Activated CD4-positive, alpha-beta memory T cell treated with anti-CD3 and anti-CD28 coated beads, Interleukin-2, amount 10 ng/mL, durations not matched to agents 7 days and 5 days (primary cell): Measurements from ENCODE around the gene DEDD2. TPM values are rescaled to one million over a fixed set of nuclear protein-coding genes. Genes with fewer than 3 reads are reported as not detected.
"Not testable (repeated sequence)": the region's sequence is repeated elsewhere in the genome, so short reads cannot be mapped to it uniquely, and the experiment has no call there.

Source experiments
- CTCF ChIA-PET: fragments of 350-600 bp; sonication (Branson Sonifier 250); formaldehyde crosslinking; loops from one replicate; lab custom pipeline; 2021; ENCODE audit warnings: antibody characterized with exemption, inconsistent platforms; lab: Charles Lee
- POLR2A ChIA-PET: fragments of 350-600 bp; sonication (Branson Sonifier 250); formaldehyde crosslinking; loops from one replicate; lab custom pipeline; 2021; ENCODE audit warnings: antibody characterized with exemption; lab: Charles Lee
- DNase-seq: peaks from one replicate; pipeline ENCODE4 v3.0.0-alpha.2; 2020
- H3K27ac Mint-ChIP-seq: one replicate; pipeline ENCODE4 v1.8.0; 2021; ENCODE audit warnings: mild to moderate bottlenecking, mixed read lengths
- H3K27me3 Mint-ChIP-seq: one replicate; pipeline ENCODE4 v1.8.0; 2021; ENCODE audit warnings: mixed read lengths
- H3K36me3 Mint-ChIP-seq: one replicate; pipeline ENCODE4 v1.8.0; 2021; ENCODE audit warnings: low read depth, mixed read lengths
- H3K4me1 Mint-ChIP-seq: one replicate; pipeline ENCODE4 v1.8.0; 2021; ENCODE audit warnings: mixed read lengths
- H3K4me3 Mint-ChIP-seq: one replicate; pipeline ENCODE4 v1.8.0; 2021; ENCODE audit warnings: mild to moderate bottlenecking, mixed read lengths
- H3K9me3 Mint-ChIP-seq: one replicate; pipeline ENCODE4 v1.8.0; 2021; ENCODE audit warnings: mixed read lengths
- total RNA-seq, 2 experiments: library from RNA; stranded (reverse); gene quantifications; one replicate each; pipeline ENCODE4 v1.2.3, GENCODE V29; 2021

The DEDD2 gene, protein sequence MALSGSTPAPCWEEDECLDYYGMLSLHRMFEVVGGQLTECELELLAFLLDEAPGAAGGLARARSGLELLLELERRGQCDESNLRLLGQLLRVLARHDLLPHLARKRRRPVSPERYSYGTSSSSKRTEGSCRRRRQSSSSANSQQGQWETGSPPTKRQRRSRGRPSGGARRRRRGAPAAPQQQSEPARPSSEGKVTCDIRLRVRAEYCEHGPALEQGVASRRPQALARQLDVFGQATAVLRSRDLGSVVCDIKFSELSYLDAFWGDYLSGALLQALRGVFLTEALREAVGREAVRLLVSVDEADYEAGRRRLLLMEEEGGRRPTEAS
- 10 to 100 TPM; 54.1 to 59.8 TPM for total RNA-seq

GRCh38 chr19:42217520-42218437 lies at the start of gene DEDD2:
DEDD2 (minus strand) TSS chr19:42217677; CDS start chr19:42217007, 670 bp downstream.
- peaks cover 47% of the 10 kb centered on the region for H3K36me3 Mint-ChIP-seq
- H3K27me3 Mint-ChIP-seq, result no peaks in the 10 kb centered on the region
- H3K4me3 Mint-ChIP-seq, result peak within 1 kb of the TSS; percentile 93
- ChIA-PET CTCF (interaction anchor here (1.1 to 3.2 kb wide), 6 partner anchors 18 to 85 kb away, joined by 3 to 16 read pairs (median 4); partner anchors contain the start of gene GSK3A), POLR2A (interaction anchor here (1.2 to 4.7 kb wide), 10 partner anchors 10 to 58 kb away, joined by 3 to 68 read pairs (median 5); partner anchors contain the start of gene GSK3A)
- no peaks in the 10 kb centered on the region for H3K9me3 Mint-ChIP-seq
- peak; percentile 100 for DNase-seq
- peaks cover 80% of the 10 kb centered on the region for H3K4me1 Mint-ChIP-seq
- peak within 1 kb of the TSS; percentile 88 for H3K27ac Mint-ChIP-seq

- H3K4me3 Mint-ChIP-seq, H3K9me3 Mint-ChIP-seq, H3K27me3 Mint-ChIP-seq, DNase-seq: not testable (repeated sequence)
- Mint-ChIP-seq H3K27ac (peak overlapping the region; percentile 24), H3K4me1 (peaks cover 29% of the 10 kb centered on the region), H3K36me3 (peaks cover 17% of the 10 kb centered on the region)
- ChIA-PET POLR2A (interaction anchor here (0.7 to 2.7 kb wide), 6 partner anchors 11 to 47 kb away, joined by 3 to 11 read pairs (median 4); partner anchors contain the start of genes ERF, GSK3A and ZNF526), CTCF (interaction anchor here (1.0 to 1.4 kb wide), 3 partner anchors 9 to 24 kb away, joined by 3 to 6 read pairs (median 4); partner anchors contain the start of gene GSK3A)
Measured at GRCh38 chr19:42266928-42267603, 49.6 kb upstream of the DEDD2 start.

GRCh38 chr19:42266105-42266504 lies 48.6 kb upstream of the DEDD2 start:
- not testable (repeated sequence) for H3K4me3 Mint-ChIP-seq, DNase-seq, H3K9me3 Mint-ChIP-seq, H3K27me3 Mint-ChIP-seq, H3K27ac Mint-ChIP-seq
- peaks cover 11% of the 10 kb centered on the region for H3K36me3 Mint-ChIP-seq
- CTCF ChIA-PET, result interaction anchor here (1.2 kb wide), 1 partner anchor 8 kb away, joined by 3 read pairs; no protein-coding TSS in a partner anchor
- POLR2A ChIA-PET, result interaction anchor here (2.7 kb wide), 1 partner anchor 10 kb away, joined by 11 read pairs; the partner anchor contains the start of gene ERF
- H3K4me1 Mint-ChIP-seq, result peaks cover 23% of the 10 kb centered on the region

GRCh38 chr19:42261763-42262162 lies 44.3 kb upstream of the DEDD2 start:
- Mint-ChIP-seq H3K4me1 (peaks cover under 1% of the 10 kb centered on the region), H3K36me3 (no peaks in the 10 kb centered on the region), H3K9me3 (no peaks in the 10 kb centered on the region), H3K27me3 (peaks cover 8% of the 10 kb centered on the region), H3K4me3 (no peak overlapping the region), H3K27ac (no peak overlapping the region)
- POLR2A ChIA-PET, result interaction anchor here (1.2 kb wide), 1 partner anchor 8 kb away, joined by 3 read pairs; the partner anchor contains the start of gene CIC
- CTCF ChIA-PET, result no interaction called here
- DNase-seq, result no peak

GRCh38 chr19:42257842-42258241 lies 40.4 kb upstream of the DEDD2 start:
- DNase-seq, H3K4me3 Mint-ChIP-seq, H3K27ac Mint-ChIP-seq, H3K9me3 Mint-ChIP-seq, POLR2A ChIA-PET, H3K36me3 Mint-ChIP-seq: not testable (repeated sequence)
- CTCF ChIA-PET, result interaction anchor here (0.9 to 1.2 kb wide), 3 partner anchors 9 to 21 kb away, joined by 3 to 7 read pairs (median 5); no protein-coding TSS in a partner anchor
- peaks cover 16% of the 10 kb centered on the region for H3K27me3 Mint-ChIP-seq
- H3K4me1 Mint-ChIP-seq, result peaks cover 13% of the 10 kb centered on the region

DNA sequence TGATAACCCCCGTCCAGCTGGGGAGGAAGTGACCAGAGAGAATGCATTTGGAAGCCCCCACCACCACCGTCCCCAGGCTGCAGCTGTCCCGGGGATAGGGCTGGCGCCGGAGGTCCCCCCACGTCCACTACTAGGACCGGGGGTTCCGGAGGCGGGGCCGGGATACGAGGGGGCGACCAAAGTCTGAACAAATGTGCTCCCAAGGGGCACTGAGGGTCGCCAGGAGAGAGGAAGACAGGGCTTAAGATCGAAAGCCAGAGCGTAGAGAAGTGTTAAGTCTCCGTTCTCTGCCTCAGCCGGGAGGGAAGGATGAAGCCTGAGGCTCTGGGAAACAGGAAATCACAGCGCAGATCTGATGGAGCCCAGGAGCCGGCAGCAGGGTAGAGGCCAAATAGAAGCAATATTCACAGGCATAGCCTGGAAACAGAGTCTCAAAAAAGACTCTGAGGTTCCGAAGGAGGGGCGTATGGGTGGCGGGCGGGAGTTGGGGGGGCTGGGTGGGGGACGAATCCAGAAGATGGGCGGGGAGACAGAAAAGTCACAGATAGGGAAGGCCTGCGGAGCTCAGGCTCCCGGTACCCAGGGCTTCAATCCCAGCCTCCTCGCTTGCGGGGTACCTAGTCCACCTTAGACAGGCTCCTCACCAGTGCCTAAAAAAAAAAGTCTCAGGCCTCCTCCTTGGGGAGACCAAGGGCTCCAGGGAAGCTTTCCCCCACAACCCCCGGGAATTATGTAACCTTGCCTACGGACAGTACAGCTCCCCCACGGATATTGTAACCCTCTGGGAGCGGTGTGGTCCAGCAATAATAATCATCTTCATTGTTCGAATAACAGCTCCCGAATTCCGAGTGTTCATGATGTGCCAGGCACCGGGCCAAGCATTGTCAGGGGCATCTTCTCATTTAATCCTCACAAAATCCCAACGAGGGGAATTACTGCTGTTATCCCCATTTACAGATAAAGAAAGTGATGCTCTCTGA lies 38.6 kb upstream of the DEDD2 start:
- Mint-ChIP-seq H3K27ac (no peak overlapping the region), H3K36me3 (peaks cover 4% of the 10 kb centered on the region), H3K4me1 (peaks cover 26% of the 10 kb centered on the region), H3K4me3 (peak overlapping the region; percentile 72), H3K27me3 (peaks cover 11% of the 10 kb centered on the region), H3K9me3 (no peaks in the 10 kb centered on the region)
- POLR2A ChIA-PET, result interaction anchor here (0.8 to 2.2 kb wide), 8 partner anchors 9 to 24 kb away, joined by 3 to 11 read pairs (median 4); partner anchors contain the start of genes CIC and GSK3A
- DNase-seq, result no peak
- CTCF ChIA-PET, result interaction anchor here (0.9 to 1.4 kb wide), 3 partner anchors 14 to 148 kb away, joined by 3 to 10 read pairs (median 4); no protein-coding TSS in a partner anchor

GRCh38 chr19:42254850-42255765 lies 37.6 kb upstream of the DEDD2 start, which contains the start of gene ERF:
ERF (minus strand) TSS chr19:42255128; CDS start chr19:42254999, 129 bp downstream.
- CTCF ChIA-PET, result interaction anchor here (0.9 to 1.4 kb wide), 3 partner anchors 15 to 147 kb away, joined by 3 to 10 read pairs (median 4); no protein-coding TSS in a partner anchor
- POLR2A ChIA-PET, result interaction anchor here (0.8 to 2.2 kb wide), 8 partner anchors 8 to 25 kb away, joined by 3 to 11 read pairs (median 4); partner anchors contain the start of genes CIC and GSK3A
- peaks cover 33% of the 10 kb centered on the region for H3K4me1 Mint-ChIP-seq
- H3K4me3 Mint-ChIP-seq, result peak within 1 kb of the TSS; percentile 72
- H3K9me3 Mint-ChIP-seq, result no peaks in the 10 kb centered on the region
- peak; percentile 93 for DNase-seq
- H3K27me3 Mint-ChIP-seq, result peaks cover 11% of the 10 kb centered on the region
- peaks cover 4% of the 10 kb centered on the region for H3K36me3 Mint-ChIP-seq
- H3K27ac Mint-ChIP-seq, result peak within 1 kb of the TSS; percentile 79

DNA sequence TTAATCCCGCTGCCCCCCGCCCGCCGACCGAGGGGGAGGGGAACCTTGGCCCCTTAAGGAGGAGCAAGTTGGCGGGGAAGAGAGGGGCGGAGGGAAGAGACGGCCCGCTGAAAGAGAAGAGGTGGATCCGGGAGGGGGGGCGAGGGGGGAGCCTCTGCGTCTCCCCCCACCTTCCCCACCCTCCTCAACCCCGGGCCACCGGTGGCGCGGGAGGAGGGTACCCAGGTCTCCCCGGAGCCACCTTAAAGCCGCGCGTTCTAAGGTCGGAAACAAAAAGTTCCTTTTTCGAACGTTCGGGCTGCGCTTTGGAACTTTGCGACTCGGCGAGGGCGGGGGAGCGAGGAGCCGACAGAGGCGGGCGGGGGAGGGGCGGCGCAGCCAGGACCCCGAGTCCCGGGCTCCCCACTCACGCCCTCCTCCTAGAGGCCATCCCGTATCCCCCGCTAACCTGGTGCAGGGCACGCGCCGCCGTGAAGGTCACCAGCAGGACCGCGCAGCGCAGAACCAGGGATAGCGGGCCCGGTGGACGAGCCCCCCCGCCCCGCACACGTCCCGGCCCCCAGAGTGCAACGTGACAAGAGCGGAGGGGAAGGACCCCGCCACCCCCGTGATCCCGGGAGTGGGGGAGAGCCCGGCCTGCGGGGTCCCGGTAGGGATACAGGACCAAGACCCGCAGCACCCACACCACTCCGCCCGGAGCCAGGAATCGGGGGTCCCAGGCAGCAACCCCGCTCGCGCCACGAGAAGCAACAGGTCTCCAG lies 36.8 kb upstream of the DEDD2 start:
- Mint-ChIP-seq H3K4me1 (peaks cover 36% of the 10 kb centered on the region), H3K36me3 (peaks cover 4% of the 10 kb centered on the region), H3K27me3 (peaks cover 11% of the 10 kb centered on the region), H3K9me3 (no peaks in the 10 kb centered on the region), H3K27ac (peak overlapping the region; percentile 71), H3K4me3 (peak overlapping the region; percentile 72)
- DNase-seq, result peak; percentile 78
- POLR2A ChIA-PET, result interaction anchor here (1.0 kb wide), 1 partner anchor 9 kb away, joined by 5 read pairs; no protein-coding TSS in a partner anchor
- CTCF ChIA-PET, result interaction anchor here (1.0 kb wide), 1 partner anchor 9 kb away, joined by 3 read pairs; no protein-coding TSS in a partner anchor

- H3K36me3 Mint-ChIP-seq, result peaks cover 4% of the 10 kb centered on the region
- peak; percentile 74 for DNase-seq
- no peaks in the 10 kb centered on the region for H3K9me3 Mint-ChIP-seq
- peak overlapping the region; percentile 80 for H3K4me3 Mint-ChIP-seq
- CTCF ChIA-PET, result interaction anchor here (1.0 kb wide), 1 partner anchor 8 kb away, joined by 3 read pairs; no protein-coding TSS in a partner anchor
- POLR2A ChIA-PET, result interaction anchor here (1.0 to 3.3 kb wide), 3 partner anchors 9 to 31 kb away, joined by 3 to 22 read pairs (median 5); partner anchors contain the start of gene CIC
- peak overlapping the region; percentile 73 for H3K27ac Mint-ChIP-seq
- peaks cover 11% of the 10 kb centered on the region for H3K27me3 Mint-ChIP-seq
- H3K4me1 Mint-ChIP-seq, result peaks cover 36% of the 10 kb centered on the region
Measured at GRCh38 chr19:42253245-42254088, 36.0 kb upstream of the DEDD2 start.
